Peyer's patch (tissue), 4 donors: ENCODE data around the gene CDADC1. TPM values are rescaled to one million over a fixed set of nuclear protein-coding genes. Genes with fewer than 3 reads are reported as not detected.

ENCODE experiments used
- DNase-seq, 3 donors: peaks; one replicate each; pipeline ENCODE4 v3.0.0-alpha.2; 2017 to 2019
- H3K27ac ChIP-seq, 4 donors: fragments of 200-600 bp; sonication (generic); one replicate each; pipeline ENCODE4 v1.5.1; 2016 to 2019
- H3K27me3 ChIP-seq, 2 donors: fragments of 200-600 bp; sonication (generic); one replicate each; pipeline ENCODE4 v1.5.1; 2019
- H3K36me3 ChIP-seq, 3 donors: fragments of 200-600 bp; sonication (generic); one replicate each; pipeline ENCODE4 v1.5.1; 2016 to 2019
- H3K4me1 ChIP-seq, 4 donors: fragments of 200-600 bp; sonication (generic); one replicate each; pipeline ENCODE4 v1.5.1; 2016 to 2019
- H3K4me3 ChIP-seq, 4 donors: fragments of 200-600 bp; sonication (generic); 1 replicate in 3 of 4; 2 replicates in 1 of 4; pipeline ENCODE4 v1.5.1; 2016 to 2019; ENCODE audit warnings: mild to moderate bottlenecking in 1 of 4
- H3K9me3 ChIP-seq, 4 donors: fragments of 200-600 bp; sonication (generic); one replicate each; pipeline ENCODE4 v1.5.1; 2016 to 2019; ENCODE audit warnings: mild to moderate bottlenecking in 1 of 4
- CTCF ChIP-seq, 6 experiments: fragments of 450-650 bp in 4 of 6; fragments of 200-600 bp in 2 of 6; sonication (generic) in 1 of 6; IDR thresholded peaks; one replicate each; pipeline ENCODE4 v1.5.1; 2017 to 2019; ENCODE audit warnings: antibody characterized with exemption in 6 of 6, mild to moderate bottlenecking in 3 of 6, moderate library complexity in 1 of 6
- POLR2A ChIP-seq, 2 donors: fragments of 450-650 bp; IDR thresholded peaks; one replicate each; pipeline ENCODE4 v1.5.1; 2017; ENCODE audit warnings: antibody characterized with exemption in 2 of 2, mild to moderate bottlenecking in 2 of 2, moderate library complexity in 2 of 2
- total RNA-seq, 4 donors: library from RNA; depleted of rRNA; stranded (reverse); fragments of >200 nt; gene quantifications; one replicate each; pipeline ENCODE4 v1.1.0, GENCODE V29; 2016

CDADC1 gene
- total RNA-seq, 4 donors from 2014 or later = 4.7 to 9.2 (median 7.1) TPM

- no peak for DNase-seq
- Histone ChIP-seq H3K4me3 (no peak overlapping the region), H3K27me3 (peaks cover 0 to 14% of the 10 kb centered on the region in 2 donors), H3K9me3 (no peaks in the 10 kb centered on the region), H3K4me1 (peaks cover 0 to 9% (median 2%) of the 10 kb centered on the region in 4 donors), H3K27ac (no peak overlapping the region), H3K36me3 (no peaks in the 10 kb centered on the region)
- TF ChIP-seq POLR2A (IDR thresholded peaks at IDR 0.05) (no peak), CTCF (IDR thresholded peaks at IDR 0.05) (no peak)
Measured at GRCh38 chr13:49225223-49226042, 22.3 kb upstream of the CDADC1 start.

GRCh38 chr13:49226613-49227012 lies 21.1 kb upstream of the CDADC1 start:
- no peak for DNase-seq
- no peaks in the 10 kb centered on the region for H3K9me3 ChIP-seq
- no peaks in the 10 kb centered on the region for H3K36me3 ChIP-seq
- H3K27ac ChIP-seq = no peak overlapping the region
- peaks cover 0 to 2% of the 10 kb centered on the region in 2 donors for H3K27me3 ChIP-seq
- no peaks in the 10 kb centered on the region for H3K4me1 ChIP-seq
- no peak for TF ChIP-seq CTCF (IDR thresholded peaks at IDR 0.05)
- no peak for TF ChIP-seq POLR2A (IDR thresholded peaks at IDR 0.05)
- no peak overlapping the region for H3K4me3 ChIP-seq

- DNase-seq = no peak
- Histone ChIP-seq H3K27me3 (no peaks in the 10 kb centered on the region), H3K4me1 (no peaks in the 10 kb centered on the region), H3K9me3 (no peaks in the 10 kb centered on the region), H3K36me3 (no peaks in the 10 kb centered on the region), H3K27ac (no peak overlapping the region), H3K4me3 (no peak overlapping the region)
- TF ChIP-seq POLR2A (IDR thresholded peaks at IDR 0.05) (no peak), CTCF (IDR thresholded peaks at IDR 0.05) (no peak)
Measured at GRCh38 chr13:49234741-49235140, 13.0 kb upstream of the CDADC1 start.

- Histone ChIP-seq H3K4me3 (no peak overlapping the region), H3K9me3 (no peaks in the 10 kb centered on the region), H3K27me3 (no peaks in the 10 kb centered on the region), H3K27ac (no peak overlapping the region), H3K4me1 (no peaks in the 10 kb centered on the region), H3K36me3 (no peaks in the 10 kb centered on the region)
- no peak for DNase-seq
- TF ChIP-seq CTCF (IDR thresholded peaks at IDR 0.05) (no peak), POLR2A (IDR thresholded peaks at IDR 0.05) (no peak)
Measured at GRCh38 chr13:49235856-49236431, 11.8 kb upstream of the CDADC1 start.

- H3K36me3 ChIP-seq = no peaks in the 10 kb centered on the region
- no peak for DNase-seq
- TF ChIP-seq POLR2A (IDR thresholded peaks at IDR 0.05) (no peak), CTCF (IDR thresholded peaks at IDR 0.05) (no peak)
Measured at GRCh38 chr13:49238621-49239020, 9.1 kb upstream of the CDADC1 start.

More at GRCh38 chr13:49238621-49239020, 9.1 kb upstream of the CDADC1 start:
- Histone ChIP-seq H3K9me3 (no peaks in the 10 kb centered on the region), H3K4me3 (no peak overlapping the region), H3K27ac (no peak overlapping the region), H3K4me1 (no peaks in the 10 kb centered on the region), H3K27me3 (no peaks in the 10 kb centered on the region)
